GM23248 (cell line): ENCODE measurements around the gene ALG1.

Experiments
- EZH2 ChIP-seq: fragments of 200-600 bp; sonication (generic); IDR thresholded peaks from 2 replicates; pipeline ENCODE4 v1.6.1; 2018; ENCODE audit warnings: antibody characterized with exemption, mild to moderate bottlenecking; ENCODE audit not compliant: insufficient read depth, poor library complexity, severe bottlenecking
- EZH2phosphoT487 ChIP-seq: fragments of 200-600 bp; sonication (generic); IDR thresholded peaks from 2 replicates; pipeline ENCODE4 v1.6.1; 2018; ENCODE audit warnings: antibody characterized with exemption, moderate library complexity, mild to moderate bottlenecking, low read depth; ENCODE audit not compliant: insufficient read depth

- TF ChIP-seq EZH2phosphoT487: no peak
- no peak for TF ChIP-seq EZH2
These were observed 6.3 kb upstream of the ALG1 start for GRCh38 chr16:5065326-5065725.
